GM12892 (cell line): Measurements from ENCODE around the gene EAF1. TPM values are rescaled to one million over a fixed set of nuclear protein-coding genes. Genes with fewer than 3 reads are reported as not detected.
"Not testable (repeated sequence)": the region's sequence is repeated elsewhere in the genome, so short reads cannot be mapped to it uniquely, and the experiment has no call there.

Source experiments
- DNase-seq: peaks from one replicate; pipeline ENCODE4 v3.0.0; 2011; ENCODE audit not compliant: insufficient read length
- FAIRE-seq: peaks from 2 replicates; lab custom pipeline; 2011; peaks lifted over from hg19 to GRCh38; lab: Jason Lieb, UNC
- POLR2A ChIP-seq: IDR thresholded peaks from 2 replicates; pipeline ENCODE4 v1.6.1; 2011; ENCODE audit warnings: low read depth, low read length, control low read depth
- POLR2AphosphoS5 ChIP-seq: IDR thresholded peaks from 2 replicates; pipeline ENCODE4 v1.6.1; 2011; ENCODE audit warnings: low read depth, low read length, control low read depth
- TAF1 ChIP-seq: IDR thresholded peaks from 2 replicates; pipeline ENCODE4 v1.6.1; 2011; ENCODE audit warnings: low read depth, mild to moderate bottlenecking, control low read depth, low read length, borderline replicate concordance
- polyA plus RNA-seq: library from polyadenylated mRNA; unstranded; fragments of >200 nt; gene quantifications from one replicate; pipeline ENCODE4 v1.2.1, GENCODE V29; 2012; ENCODE audit warnings: missing spikeins, inconsistent platforms; ENCODE audit not compliant: missing spikeins

Gene EAF1
- polyA plus RNA-seq = 11.3 TPM

- DNase-seq (peak; percentile 83), FAIRE-seq (peak; percentile 80)
- TF ChIP-seq POLR2AphosphoS5 (peak; percentile 71), POLR2A (peak; percentile 81; the same call in 1 of the 2 replicates), TAF1 (peak; percentile 72)
Measured at GRCh38 chr3:15427182-15427880, at the start of gene EAF1, which contains the start of gene METTL6. Gene EAF1, plus strand, starts transcription at chr3:15427598. Its CDS starts 182 bp downstream, at chr3:15427780. Gene METTL6, minus strand, starts transcription at chr3:15427544. Its CDS starts 1,033 bp downstream, at chr3:15426511.

GRCh38 chr3:15377961-15378791 lies 49.2 kb upstream of the EAF1 start:
- no peak for TF ChIP-seq TAF1
- no peak for TF ChIP-seq POLR2A
- TF ChIP-seq POLR2AphosphoS5 = no peak
- no peak for DNase-seq
- peak; percentile 93 for FAIRE-seq

- no peak for DNase-seq
- FAIRE-seq = no peak
- no peak for TF ChIP-seq POLR2A
Measured at GRCh38 chr3:15380980-15381890, 46.2 kb upstream of the EAF1 start.

GRCh38 chr3:15382405-15382923 lies 44.9 kb upstream of the EAF1 start:
- FAIRE-seq (no peak), DNase-seq (no peak)
- TF ChIP-seq POLR2A = no peak
- TF ChIP-seq POLR2AphosphoS5 = no peak
- TF ChIP-seq TAF1 = no peak

- peak; percentile 54 for FAIRE-seq
- no peak for TF ChIP-seq POLR2AphosphoS5
- no peak for TF ChIP-seq TAF1
- no peak for TF ChIP-seq POLR2A
- DNase-seq = no peak
Measured at GRCh38 chr3:15384510-15385237, 42.7 kb upstream of the EAF1 start.

GRCh38 chr3:15385238-15385695 lies 42.1 kb upstream of the EAF1 start:
- DNase-seq, FAIRE-seq: not testable (repeated sequence)

- TF ChIP-seq TAF1 (no peak), POLR2AphosphoS5 (no peak), POLR2A (no peak)
- DNase-seq (no peak), FAIRE-seq (no peak)
Measured at GRCh38 chr3:15385901-15386653, 41.3 kb upstream of the EAF1 start.

- not testable (repeated sequence) for DNase-seq, FAIRE-seq
Measured at GRCh38 chr3:15386654-15386955, 40.8 kb upstream of the EAF1 start.

- TF ChIP-seq POLR2AphosphoS5 = no peak
- no peak for TF ChIP-seq TAF1
- no peak for TF ChIP-seq POLR2A
- DNase-seq (no peak), FAIRE-seq (no peak)
Measured at GRCh38 chr3:15387171-15387581, 40.2 kb upstream of the EAF1 start.

GRCh38 chr3:15387735-15388134 lies 39.7 kb upstream of the EAF1 start:
- TF ChIP-seq TAF1 (no peak), POLR2AphosphoS5 (no peak), POLR2A (no peak)
- FAIRE-seq = no peak
- no peak for DNase-seq

DNA sequence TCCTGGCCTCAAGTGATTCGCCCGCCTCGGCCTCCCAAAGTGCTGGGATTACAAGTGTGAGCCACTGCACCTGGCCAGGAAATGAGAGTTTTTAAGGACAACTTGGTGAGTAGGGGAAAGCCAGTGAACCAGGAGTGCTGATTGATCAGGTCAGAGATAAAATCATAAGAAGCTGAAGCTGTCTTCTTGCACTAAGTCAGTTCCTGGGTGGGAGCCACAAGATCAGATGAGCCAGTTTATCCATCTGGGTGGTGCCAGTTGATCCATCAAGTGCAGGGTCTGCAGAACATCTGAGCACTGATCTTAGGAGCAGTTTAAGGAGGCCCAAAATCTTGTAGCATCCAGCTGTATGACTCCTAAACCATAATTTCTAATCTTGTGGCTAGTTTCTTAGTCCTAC lies 39.1 kb upstream of the EAF1 start:
- not testable (repeated sequence) for FAIRE-seq, DNase-seq
